ENCODE measurements around the gene UTP18. TPM values are rescaled to one million over a fixed set of nuclear protein-coding genes. Genes with fewer than 3 reads are reported as not detected.
"Not testable (repeated sequence)": the region's sequence is repeated elsewhere in the genome, so short reads cannot be mapped to it uniquely, and the experiment has no call there.

Gene UTP18
- total and polyA plus RNA-seq, 2 donors (not counting 1 experiment from before 2014, with no cell fraction given), result 27.9 to 29.2 TPM

GRCh38 chr17:51299859-51300258 is 39.5 kb downstream of the UTP18 start:
- no peaks in the 10 kb centered on the region for H4K20me1 ChIP-seq (ENCODE audit: control insufficient read depth, extremely low read depth, insufficient read depth, low read length)
- no peak overlapping the region for H3K4me3 ChIP-seq (replicated peaks in 1 of 4; ENCODE audit: control extremely low read depth in 1 of 4, insufficient read depth in 1 of 4, low read depth in 3 of 4, low read length in 4 of 4)
- TF ChIP-seq, protein P1, sequence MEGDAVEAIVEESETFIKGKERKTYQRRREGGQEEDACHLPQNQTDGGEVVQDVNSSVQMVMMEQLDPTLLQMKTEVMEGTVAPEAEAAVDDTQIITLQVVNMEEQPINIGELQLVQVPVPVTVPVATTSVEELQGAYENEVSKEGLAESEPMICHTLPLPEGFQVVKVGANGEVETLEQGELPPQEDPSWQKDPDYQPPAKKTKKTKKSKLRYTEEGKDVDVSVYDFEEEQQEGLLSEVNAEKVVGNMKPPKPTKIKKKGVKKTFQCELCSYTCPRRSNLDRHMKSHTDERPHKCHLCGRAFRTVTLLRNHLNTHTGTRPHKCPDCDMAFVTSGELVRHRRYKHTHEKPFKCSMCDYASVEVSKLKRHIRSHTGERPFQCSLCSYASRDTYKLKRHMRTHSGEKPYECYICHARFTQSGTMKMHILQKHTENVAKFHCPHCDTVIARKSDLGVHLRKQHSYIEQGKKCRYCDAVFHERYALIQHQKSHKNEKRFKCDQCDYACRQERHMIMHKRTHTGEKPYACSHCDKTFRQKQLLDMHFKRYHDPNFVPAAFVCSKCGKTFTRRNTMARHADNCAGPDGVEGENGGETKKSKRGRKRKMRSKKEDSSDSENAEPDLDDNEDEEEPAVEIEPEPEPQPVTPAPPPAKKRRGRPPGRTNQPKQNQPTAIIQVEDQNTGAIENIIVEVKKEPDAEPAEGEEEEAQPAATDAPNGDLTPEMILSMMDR (conservative IDR thresholded peaks at IDR 0.05 in 1 of 2, IDR thresholded peaks at IDR 0.05 in 1 of 2; ENCODE audit: low read depth in 1 of 2, low read length in 2 of 2), result no peak
- no peak for TF ChIP-seq EZH2 (IDR thresholded peaks at IDR 0.05; ENCODE audit: low read length, missing control alignments)
- no peak overlapping the region for H3K4me2 ChIP-seq (ENCODE audit: extremely low read depth, insufficient read depth, low read length)
- no peak overlapping the region for H3K9ac ChIP-seq (ENCODE audit: insufficient read depth, low read length)
- no peaks in the 10 kb centered on the region for H3K4me1 ChIP-seq (ENCODE audit: control insufficient read depth, extremely low read depth, insufficient read depth, low read length)
- H3K36me3 ChIP-seq (ENCODE audit: control insufficient read depth, insufficient read depth, low read length), result no peaks in the 10 kb centered on the region
- H2AFZ ChIP-seq (ENCODE audit: low read length), result no peak overlapping the region
- no peaks in the 10 kb centered on the region for H3K27me3 ChIP-seq (ENCODE audit: control insufficient read depth, insufficient read depth, low read length)
- no peaks in the 10 kb centered on the region for H3K9me3 ChIP-seq (ENCODE audit: control insufficient read depth, insufficient read depth, low read depth, low read length)
- no peaks in the 10 kb centered on the region for H3K79me2 ChIP-seq (ENCODE audit: control insufficient read depth, insufficient read depth, low read length)
- DNase-seq (ENCODE audit: low read depth in 2 of 2), result no peak
- H3K27ac ChIP-seq (ENCODE audit: insufficient read depth, low read length), result no peak overlapping the region

GRCh38 chr17:51305182-51305581 is 44.8 kb downstream of the UTP18 start:
- no peaks in the 10 kb centered on the region for H3K9me3 ChIP-seq (ENCODE audit: control insufficient read depth, insufficient read depth, low read depth, low read length)
- H3K27me3 ChIP-seq (ENCODE audit: control insufficient read depth, insufficient read depth, low read length), result no peaks in the 10 kb centered on the region
- no peak for DNase-seq (ENCODE audit: low read depth in 2 of 2)
- H3K27ac ChIP-seq (ENCODE audit: insufficient read depth, low read length), result no peak overlapping the region
- H3K4me3 ChIP-seq (replicated peaks in 1 of 4; ENCODE audit: control extremely low read depth in 1 of 4, insufficient read depth in 1 of 4, low read depth in 3 of 4, low read length in 4 of 4), result no peak overlapping the region
- H4K20me1 ChIP-seq (ENCODE audit: control insufficient read depth, extremely low read depth, insufficient read depth, low read length), result no peaks in the 10 kb centered on the region
- H3K4me2 ChIP-seq (ENCODE audit: extremely low read depth, insufficient read depth, low read length), result no peak overlapping the region
- H3K79me2 ChIP-seq (ENCODE audit: control insufficient read depth, insufficient read depth, low read length), result no peaks in the 10 kb centered on the region
- H2AFZ ChIP-seq (ENCODE audit: low read length), result no peak overlapping the region
- no peaks in the 10 kb centered on the region for H3K36me3 ChIP-seq (ENCODE audit: control insufficient read depth, insufficient read depth, low read length)
- no peak for TF ChIP-seq EZH2 (IDR thresholded peaks at IDR 0.05; ENCODE audit: low read length, missing control alignments)
- H3K9ac ChIP-seq (ENCODE audit: insufficient read depth, low read length), result no peak overlapping the region
- no peaks in the 10 kb centered on the region for H3K4me1 ChIP-seq (ENCODE audit: control insufficient read depth, extremely low read depth, insufficient read depth, low read length)

- not testable (repeated sequence) for H3K9me3 ChIP-seq (ENCODE audit: control insufficient read depth, insufficient read depth, low read depth, low read length); H3K4me2 ChIP-seq (ENCODE audit: extremely low read depth, insufficient read depth, low read length); H3K79me2 ChIP-seq (ENCODE audit: control insufficient read depth, insufficient read depth, low read length); H3K27me3 ChIP-seq (ENCODE audit: control insufficient read depth, insufficient read depth, low read length); H4K20me1 ChIP-seq (ENCODE audit: control insufficient read depth, extremely low read depth, insufficient read depth, low read length); H2AFZ ChIP-seq (ENCODE audit: low read length); H3K4me1 ChIP-seq (ENCODE audit: control insufficient read depth, extremely low read depth, insufficient read depth, low read length); H3K36me3 ChIP-seq (ENCODE audit: control insufficient read depth, insufficient read depth, low read length); H3K9ac ChIP-seq (ENCODE audit: insufficient read depth, low read length); H3K4me3 ChIP-seq (replicated peaks in 1 of 4; ENCODE audit: control extremely low read depth in 1 of 4, insufficient read depth in 1 of 4, low read depth in 3 of 4, low read length in 4 of 4); H3K27ac ChIP-seq (ENCODE audit: insufficient read depth, low read length); DNase-seq (ENCODE audit: low read depth in 2 of 2)
Observed at GRCh38 chr17:51312003-51312402, 51.7 kb downstream of the UTP18 start.

GRCh38 chr17:51319186-51319585 is 58.8 kb downstream of the UTP18 start:
- DNase-seq (ENCODE audit: low read depth in 2 of 2), result no peak
- H3K4me3 ChIP-seq (replicated peaks in 1 of 4; ENCODE audit: control extremely low read depth in 1 of 4, insufficient read depth in 1 of 4, low read depth in 3 of 4, low read length in 4 of 4), result no peak overlapping the region
- H3K9me3 ChIP-seq (ENCODE audit: control insufficient read depth, insufficient read depth, low read depth, low read length), result no peaks in the 10 kb centered on the region

More at GRCh38 chr17:51319186-51319585, 58.8 kb downstream of the UTP18 start:
- Histone ChIP-seq H3K36me3 (ENCODE audit: control insufficient read depth, insufficient read depth, low read length) (no peaks in the 10 kb centered on the region), H3K4me1 (ENCODE audit: control insufficient read depth, extremely low read depth, insufficient read depth, low read length) (no peaks in the 10 kb centered on the region), H3K79me2 (ENCODE audit: control insufficient read depth, insufficient read depth, low read length) (no peaks in the 10 kb centered on the region), H3K27ac (ENCODE audit: insufficient read depth, low read length) (no peak overlapping the region), H3K4me2 (ENCODE audit: extremely low read depth, insufficient read depth, low read length) (no peak overlapping the region), H2AFZ (ENCODE audit: low read length) (no peak overlapping the region), H4K20me1 (ENCODE audit: control insufficient read depth, extremely low read depth, insufficient read depth, low read length) (no peaks in the 10 kb centered on the region), H3K9ac (ENCODE audit: insufficient read depth, low read length) (no peak overlapping the region), H3K27me3 (ENCODE audit: control insufficient read depth, insufficient read depth, low read length) (no peaks in the 10 kb centered on the region)
- no peak for TF ChIP-seq EZH2 (IDR thresholded peaks at IDR 0.05; ENCODE audit: low read length, missing control alignments)
- TF ChIP-seq, protein P1 (conservative IDR thresholded peaks at IDR 0.05 in 1 of 2, IDR thresholded peaks at IDR 0.05 in 1 of 2; ENCODE audit: low read depth in 1 of 2, low read length in 2 of 2), result no peak
